ACHN (cell line): Measurements from ENCODE around the gene TSPEAR.

Experiments used
- DNase-seq: peaks from one replicate; pipeline ENCODE4 v3.0.0-alpha.2; 2015
- in situ Hi-C: cut with HindIII; loops from 2 replicates; pipeline ENCODE4 v1.10.0; 2017; ENCODE audit warnings: low sequenced_read_pairs, low pct_ligation_motif_present, low pct_unique_long_range_greater_than_20kb

The TSPEAR gene

GRCh38 chr21:44499631-44500030, 211.7 kb downstream of the TSPEAR start:
- in situ Hi-C loops: no loop called here
- DNase-seq: no peak

GRCh38 chr21:44499211-44499560, 212.2 kb downstream of the TSPEAR start:
- no peak for DNase-seq
- in situ Hi-C loops: no loop called here

- in situ Hi-C loops: no loop called here
- no peak for DNase-seq
These were observed 212.8 kb downstream of the TSPEAR start for GRCh38 chr21:44498280-44499210.

GRCh38 chr21:44497703-44498126, 213.7 kb downstream of the TSPEAR start:
- no peak for DNase-seq
- in situ Hi-C loops: no loop called here

- in situ Hi-C loops: no loop called here
- no peak for DNase-seq
These were observed 214.5 kb downstream of the TSPEAR start for GRCh38 chr21:44496564-44497550.

- no peak for DNase-seq
- in situ Hi-C loops: no loop called here
These were observed 215.5 kb downstream of the TSPEAR start for GRCh38 chr21:44495611-44496563.

GRCh38 chr21:44494956-44495355, 216.4 kb downstream of the TSPEAR start:
- no peak for DNase-seq
- in situ Hi-C loops: no loop called here

- in situ Hi-C loops: no loop called here
- no peak for DNase-seq
These were observed 217.0 kb downstream of the TSPEAR start for GRCh38 chr21:44494418-44494817.

GRCh38 chr21:44492567-44493385, 218.6 kb downstream of the TSPEAR start:
- in situ Hi-C loops: no loop called here
- no peak for DNase-seq

GRCh38 chr21:44490816-44491215, 220.6 kb downstream of the TSPEAR start:
- no peak for DNase-seq
- in situ Hi-C loops: no loop called here

- in situ Hi-C loops: no loop called here
- DNase-seq: no peak
These were observed 221.0 kb downstream of the TSPEAR start for GRCh38 chr21:44490405-44490804.

GRCh38 chr21:44489962-44490361, 221.4 kb downstream of the TSPEAR start:
- DNase-seq: no peak
- in situ Hi-C loops: no loop called here

GRCh38 chr21:44487831-44488230, 223.5 kb downstream of the TSPEAR start:
- in situ Hi-C loops: no loop called here
- DNase-seq: peak; percentile 2

GRCh38 chr21:44486302-44486701, 225.1 kb downstream of the TSPEAR start:
- in situ Hi-C loops: no loop called here
- DNase-seq: no peak

- DNase-seq: no peak
- in situ Hi-C loops: no loop called here
These were observed 225.6 kb downstream of the TSPEAR start for GRCh38 chr21:44485796-44486195.

GRCh38 chr21:44485254-44485793, 226.0 kb downstream of the TSPEAR start:
- in situ Hi-C loops: no loop called here
- no peak for DNase-seq

GRCh38 chr21:44484498-44485253, 226.7 kb downstream of the TSPEAR start:
- in situ Hi-C loops: no loop called here
- DNase-seq: no peak
